CD4-positive, alpha-beta T cell treated with Interleukin-4 for 1 hour (primary cell): ENCODE results near the gene SLC2A10.
"Not testable (repeated sequence)": the region's sequence is repeated elsewhere in the genome, so short reads cannot be mapped to it uniquely, and the experiment has no call there.

Source experiments
- DNase-seq, 2 donors: peaks; one replicate each; pipeline ENCODE4 v3.0.0-alpha.2; 2020 to 2022

The SLC2A10 gene

GRCh38 chr20:46709459-46710152 lies at the start of gene SLC2A10:
Gene SLC2A10 (plus strand): TSS chr20:46709649. CDS start chr20:46709737, 88 bp downstream.
- no peak for DNase-seq

- no peak for DNase-seq
Measured at GRCh38 chr20:46660487-46660886, 49.0 kb upstream of the SLC2A10 start.

GRCh38 chr20:46661659-46662058 lies 47.8 kb upstream of the SLC2A10 start:
- no peak for DNase-seq

- DNase-seq: no peak
Measured at GRCh38 chr20:46663531-46663930, 45.9 kb upstream of the SLC2A10 start.

- no peak for DNase-seq
Measured at GRCh38 chr20:46665602-46666001, 43.8 kb upstream of the SLC2A10 start.

- DNase-seq: no peak
Measured at GRCh38 chr20:46666306-46666705, 43.1 kb upstream of the SLC2A10 start.

- DNase-seq: no peak
Measured at GRCh38 chr20:46666818-46667515, 42.5 kb upstream of the SLC2A10 start.

- DNase-seq: no peak
Measured at GRCh38 chr20:46670228-46670584, 39.2 kb upstream of the SLC2A10 start.

- no peak for DNase-seq
Measured at GRCh38 chr20:46670585-46671584, 38.6 kb upstream of the SLC2A10 start.

GRCh38 chr20:46671866-46672542 lies 37.4 kb upstream of the SLC2A10 start:
- DNase-seq: no peak

GRCh38 chr20:46672543-46673148 lies 36.8 kb upstream of the SLC2A10 start:
- DNase-seq: no peak

GRCh38 chr20:46673394-46674252 lies 35.8 kb upstream of the SLC2A10 start:
- DNase-seq: no peak

- DNase-seq: no peak
Measured at GRCh38 chr20:46674253-46675083, 35.0 kb upstream of the SLC2A10 start.

- DNase-seq: not testable (repeated sequence)
Measured at GRCh38 chr20:46676649-46677316, 32.7 kb upstream of the SLC2A10 start.

GRCh38 chr20:46677608-46678007 lies 31.8 kb upstream of the SLC2A10 start:
- no peak for DNase-seq

GRCh38 chr20:46678516-46678915 lies 30.9 kb upstream of the SLC2A10 start:
- DNase-seq: no peak

GRCh38 chr20:46680684-46681031 lies 28.8 kb upstream of the SLC2A10 start:
- DNase-seq: no peak

GRCh38 chr20:46681032-46681854 lies 28.2 kb upstream of the SLC2A10 start:
- DNase-seq: peak; percentile 58 to 69
